Panc1 (cell line): ENCODE measurements around the gene HSD17B14. TPM values are rescaled to one million over a fixed set of nuclear protein-coding genes. Genes with fewer than 3 reads are reported as not detected.
"Not testable (repeated sequence)": the region's sequence is repeated elsewhere in the genome, so short reads cannot be mapped to it uniquely, and the experiment has no call there.

Source experiments
- ATAC-seq: fragments of 200-7000 bp; cut with Tn5 transposase; 2 replicates; pipeline ENCODE4 v1.9.1; 2020; ENCODE audit warnings: mild to moderate bottlenecking, moderate library complexity
- BruUV-seq: library from RNA; stranded (reverse); fragments of 400-500 nt; replicated peaks from 2 replicates; lab custom pipeline; 2021; lab: Mats Ljungman, UMichigan
- CTCF ChIA-PET: fragments of 300-600 bp; sonication (Branson Sonifier 250); formaldehyde crosslinking; loops from one replicate; lab custom pipeline; 2022; ENCODE audit warnings: antibody characterized with exemption; lab: Charles Lee
- POLR2A ChIA-PET: fragments of 300-600 bp; sonication (Branson Sonifier 250); formaldehyde crosslinking; loops from one replicate; lab custom pipeline; 2022; ENCODE audit warnings: antibody characterized with exemption; lab: Charles Lee
- DNase-seq: peaks from one replicate; pipeline ENCODE4 v3.0.0-alpha.2; 2010; ENCODE audit warnings: low read depth, low spot score
- H3K27ac ChIP-seq: 2 replicates; pipeline ENCODE4 v1.5.1; 2011; ENCODE audit warnings: mild to moderate bottlenecking, low read length, inconsistent platforms
- H3K27me3 ChIP-seq: fragments of 200-500 bp; sonication (Bioruptor generic); 2 replicates; pipeline ENCODE4 v1.6.0; 2014; ENCODE audit warnings: low read length, inconsistent platforms; ENCODE audit not compliant: control insufficient read depth, insufficient read depth
- H3K36me3 ChIP-seq: fragments of 200-500 bp; sonication (Bioruptor generic); 2 replicates; pipeline ENCODE4 v1.5.1; 2014; ENCODE audit warnings: inconsistent platforms, mild to moderate bottlenecking, low read length, moderate library complexity; ENCODE audit not compliant: control insufficient read depth, insufficient read depth
- H3K4me1 ChIP-seq: 2 replicates; pipeline ENCODE4 v1.5.1; 2011; ENCODE audit warnings: inconsistent platforms, mild to moderate bottlenecking, low read length, moderate library complexity; ENCODE audit not compliant: control insufficient read depth, insufficient read depth
- H3K4me3 ChIP-seq, 2 experiments: 2 replicates each; pipeline ENCODE4 v1.5.1; 2011 to 2012; ENCODE audit warnings: low read depth in 2 of 2, low read length in 2 of 2, mild to moderate bottlenecking in 2 of 2, inconsistent platforms in 1 of 2, moderate library complexity in 1 of 2
- H3K9me3 ChIP-seq: fragments of 200-500 bp; sonication (Bioruptor generic); 2 replicates; pipeline ENCODE4 v1.5.1; 2014; ENCODE audit warnings: low read depth, mild to moderate bottlenecking, inconsistent platforms, low read length, moderate library complexity; ENCODE audit not compliant: control insufficient read depth, insufficient read depth
- CTCF ChIP-seq: fragments of 450-650 bp; IDR thresholded peaks from 2 replicates; pipeline ENCODE4 v1.5.1; 2017; ENCODE audit warnings: mild to moderate bottlenecking
- POLR2AphosphoS5 ChIP-seq: IDR thresholded peaks from 2 replicates; pipeline ENCODE4 v1.6.1; 2012; ENCODE audit warnings: mild to moderate bottlenecking, low read depth, low read length, moderate library complexity
- REST ChIP-seq, 2 experiments: IDR thresholded peaks; 2 replicates each; pipeline ENCODE4 v1.6.1; 2011 to 2012; ENCODE audit warnings: low read depth in 2 of 2, control low read depth in 1 of 2, low read length in 1 of 2, mild to moderate bottlenecking in 1 of 2, moderate library complexity in 1 of 2; ENCODE audit not compliant: insufficient read depth in 1 of 2
- SIN3A ChIP-seq: IDR thresholded peaks from 2 replicates; pipeline ENCODE4 v1.6.1; 2012; ENCODE audit warnings: low read depth, mild to moderate bottlenecking, low read length, moderate library complexity, borderline replicate concordance; ENCODE audit not compliant: insufficient read depth
- TCF7L2 ChIP-seq: IDR thresholded peaks from 2 replicates; pipeline ENCODE4 v1.6.1; 2011; ENCODE audit warnings: mild to moderate bottlenecking, low read depth, low read length, inconsistent platforms
- in situ Hi-C: cut with HindIII; loops from 2 replicates; pipeline ENCODE4 v1.10.0; 2016; ENCODE audit warnings: low sequenced_read_pairs, low pct_unique_long_range_greater_than_20kb
- intact Hi-C: fragments of 100-400 bp; cut with micrococcal nuclease; formaldehyde crosslinking; loops from one replicate; pipeline ENCODE4 v1.10.0; 2022; ENCODE audit not compliant: unreplicated experiment
- total RNA-seq: library from RNA; stranded (reverse); gene quantifications from one replicate; pipeline ENCODE4 v1.2.1, GENCODE V29; 2021; ENCODE audit not compliant: unreplicated experiment

The HSD17B14 gene
- total RNA-seq, 1 experiment from 2014 or later: 20.8 TPM

- no peaks in the 10 kb centered on the region for H3K9me3 ChIP-seq
- H3K36me3 ChIP-seq: peaks cover 3% of the 10 kb centered on the region; the same call in 1 of the 2 replicates
- H3K27me3 ChIP-seq: no peaks in the 10 kb centered on the region
- no peak for DNase-seq
- no TSS peak for BruUV-seq
- in situ Hi-C loops: no loop called here
- ChIA-PET POLR2A (interaction anchor here (0.5 kb wide), 1 partner anchor 355 kb away, joined by 10 read pairs; no protein-coding TSS in a partner anchor), CTCF (no interaction called here)
- H3K27ac ChIP-seq: no peak overlapping the region
- intact Hi-C loops: no loop called here
- no peak for TF ChIP-seq TCF7L2
- no peak for TF ChIP-seq CTCF
- TF ChIP-seq SIN3A: no peak
- TF ChIP-seq REST (IDR thresholded peaks at IDR 0.05; ENCODE audit: insufficient read depth in 1 of 2, low read depth in 2 of 2, low read length in 1 of 2): no peak
- no peak for TF ChIP-seq POLR2AphosphoS5
- no peak overlapping the region for H3K4me3 ChIP-seq
- peaks cover 10% of the 10 kb centered on the region for H3K4me1 ChIP-seq
- no peak for ATAC-seq
These were observed 42.1 kb upstream of the HSD17B14 start for GRCh38 chr19:48878196-48879024.

- no peaks in the 10 kb centered on the region for H3K9me3 ChIP-seq
- in situ Hi-C loops (no loop called here), intact Hi-C loops (no loop called here)
- peaks cover 10% of the 10 kb centered on the region for H3K4me1 ChIP-seq
- no peak overlapping the region for H3K27ac ChIP-seq
- peaks cover 6% of the 10 kb centered on the region; the same call in 1 of the 2 replicates for H3K36me3 ChIP-seq
- ChIA-PET POLR2A (interaction anchor here (0.5 kb wide), 1 partner anchor 356 kb away, joined by 10 read pairs; no protein-coding TSS in a partner anchor), CTCF (no interaction called here)
- H3K4me3 ChIP-seq: no peak overlapping the region
- H3K27me3 ChIP-seq: no peaks in the 10 kb centered on the region
- DNase-seq (no peak), ATAC-seq (no peak)
- BruUV-seq: no TSS peak
- TF ChIP-seq SIN3A: no peak
- TF ChIP-seq TCF7L2: no peak
These were observed 41.5 kb upstream of the HSD17B14 start for GRCh38 chr19:48877855-48878195.

- intact Hi-C loops, CTCF ChIA-PET, BruUV-seq, ATAC-seq, H3K4me1 ChIP-seq, H3K9me3 ChIP-seq, H3K27me3 ChIP-seq, in situ Hi-C loops, DNase-seq: not testable (repeated sequence)
- Histone ChIP-seq H3K36me3 (peaks cover 10% of the 10 kb centered on the region; the same call in 1 of the 2 replicates), H3K27ac (peak overlapping the region; percentile 18), H3K4me3 (peak overlapping the region; percentile 84 to 99)
- POLR2A ChIA-PET: interaction anchor here (0.6 kb wide), 1 partner anchor 251 kb away, joined by 5 read pairs; no protein-coding TSS in a partner anchor
These were observed 40.0 kb upstream of the HSD17B14 start for GRCh38 chr19:48876043-48876981.
